ENCODE data around the gene CDR2.
"Not testable (repeated sequence)": the region's sequence is repeated elsewhere in the genome, so short reads cannot be mapped to it uniquely, and the experiment has no call there.

The CDR2 gene

GRCh38 chr16:22420606-22421135 is 46.3 kb upstream of the CDR2 start:
- DNase-seq (ENCODE audit: low read depth in 1 of 2, low spot score in 1 of 2) = no peak
- TF ChIP-seq CTCF (IDR thresholded peaks at IDR 0.05; ENCODE audit: insufficient read depth, low read length) (no peak), SPI1 (IDR thresholded peaks at IDR 0.05; ENCODE audit: borderline replicate concordance, low read depth) (no peak), GABPA (IDR thresholded peaks at IDR 0.05; ENCODE audit: low read depth) (no peak), REST (IDR thresholded peaks at IDR 0.05; ENCODE audit: insufficient replicate concordance, low read depth) (no peak), POLR2AphosphoS5 (IDR thresholded peaks at IDR 0.05; ENCODE audit: low read depth) (no peak)
- H3K4me3 ChIP-seq (replicated peaks; ENCODE audit: insufficient read depth, low read length) = no peak overlapping the region
- no peak overlapping the region for H3K27ac ChIP-seq (replicated peaks)
- H3K27me3 ChIP-seq (ENCODE audit: insufficient read depth, poor library complexity, severe bottlenecking) = no peaks in the 10 kb centered on the region

- H3K4me3 ChIP-seq (replicated peaks; ENCODE audit: insufficient read depth, low read length) = no peak overlapping the region
- no peaks in the 10 kb centered on the region for H3K27me3 ChIP-seq (ENCODE audit: insufficient read depth, poor library complexity, severe bottlenecking)
- TF ChIP-seq CTCF (IDR thresholded peaks at IDR 0.05; ENCODE audit: insufficient read depth, low read length) (no peak), SPI1 (IDR thresholded peaks at IDR 0.05; ENCODE audit: borderline replicate concordance, low read depth) (no peak), REST (IDR thresholded peaks at IDR 0.05; ENCODE audit: insufficient replicate concordance, low read depth) (no peak), POLR2AphosphoS5 (IDR thresholded peaks at IDR 0.05; ENCODE audit: low read depth) (no peak), GABPA (IDR thresholded peaks at IDR 0.05; ENCODE audit: low read depth) (no peak)
- no peak overlapping the region for H3K27ac ChIP-seq (replicated peaks)
- no peak for DNase-seq (ENCODE audit: low read depth in 1 of 2, low spot score in 1 of 2)
These were observed 45.5 kb upstream of the CDR2 start for GRCh38 chr16:22419908-22420307.

- no peak overlapping the region for H3K27ac ChIP-seq (replicated peaks)
- TF ChIP-seq POLR2AphosphoS5 (IDR thresholded peaks at IDR 0.05; ENCODE audit: low read depth) = no peak
- TF ChIP-seq REST (IDR thresholded peaks at IDR 0.05; ENCODE audit: insufficient replicate concordance, low read depth) = no peak
- TF ChIP-seq SPI1 (IDR thresholded peaks at IDR 0.05; ENCODE audit: borderline replicate concordance, low read depth) = no peak
- no peak for TF ChIP-seq GABPA (IDR thresholded peaks at IDR 0.05; ENCODE audit: low read depth)
- TF ChIP-seq CTCF (IDR thresholded peaks at IDR 0.05; ENCODE audit: insufficient read depth, low read length) = no peak
- no peak overlapping the region for H3K4me3 ChIP-seq (replicated peaks; ENCODE audit: insufficient read depth, low read length)
- no peak for DNase-seq (ENCODE audit: low read depth in 1 of 2, low spot score in 1 of 2)
- H3K27me3 ChIP-seq (ENCODE audit: insufficient read depth, poor library complexity, severe bottlenecking) = no peaks in the 10 kb centered on the region
These were observed 44.4 kb upstream of the CDR2 start for GRCh38 chr16:22418826-22419225.

GRCh38 chr16:22417798-22418197 is 43.4 kb upstream of the CDR2 start:
- not testable (repeated sequence) for H3K4me3 ChIP-seq (replicated peaks; ENCODE audit: insufficient read depth, low read length); H3K27ac ChIP-seq (replicated peaks); H3K27me3 ChIP-seq (ENCODE audit: insufficient read depth, poor library complexity, severe bottlenecking)
- DNase-seq (ENCODE audit: low read depth in 1 of 2, low spot score in 1 of 2) = peak in 1 of 2 experiments; percentile 29
